Ammon's horn (tissue), 1 donor: ENCODE data around the gene FETUB.

ENCODE experiments used
- DNase-seq: peaks from one replicate; pipeline ENCODE4 v3.0.0-alpha.2; 2016; ENCODE audit warnings: low spot score

Gene FETUB, protein sequence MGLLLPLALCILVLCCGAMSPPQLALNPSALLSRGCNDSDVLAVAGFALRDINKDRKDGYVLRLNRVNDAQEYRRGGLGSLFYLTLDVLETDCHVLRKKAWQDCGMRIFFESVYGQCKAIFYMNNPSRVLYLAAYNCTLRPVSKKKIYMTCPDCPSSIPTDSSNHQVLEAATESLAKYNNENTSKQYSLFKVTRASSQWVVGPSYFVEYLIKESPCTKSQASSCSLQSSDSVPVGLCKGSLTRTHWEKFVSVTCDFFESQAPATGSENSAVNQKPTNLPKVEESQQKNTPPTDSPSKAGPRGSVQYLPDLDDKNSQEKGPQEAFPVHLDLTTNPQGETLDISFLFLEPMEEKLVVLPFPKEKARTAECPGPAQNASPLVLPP

DNA sequence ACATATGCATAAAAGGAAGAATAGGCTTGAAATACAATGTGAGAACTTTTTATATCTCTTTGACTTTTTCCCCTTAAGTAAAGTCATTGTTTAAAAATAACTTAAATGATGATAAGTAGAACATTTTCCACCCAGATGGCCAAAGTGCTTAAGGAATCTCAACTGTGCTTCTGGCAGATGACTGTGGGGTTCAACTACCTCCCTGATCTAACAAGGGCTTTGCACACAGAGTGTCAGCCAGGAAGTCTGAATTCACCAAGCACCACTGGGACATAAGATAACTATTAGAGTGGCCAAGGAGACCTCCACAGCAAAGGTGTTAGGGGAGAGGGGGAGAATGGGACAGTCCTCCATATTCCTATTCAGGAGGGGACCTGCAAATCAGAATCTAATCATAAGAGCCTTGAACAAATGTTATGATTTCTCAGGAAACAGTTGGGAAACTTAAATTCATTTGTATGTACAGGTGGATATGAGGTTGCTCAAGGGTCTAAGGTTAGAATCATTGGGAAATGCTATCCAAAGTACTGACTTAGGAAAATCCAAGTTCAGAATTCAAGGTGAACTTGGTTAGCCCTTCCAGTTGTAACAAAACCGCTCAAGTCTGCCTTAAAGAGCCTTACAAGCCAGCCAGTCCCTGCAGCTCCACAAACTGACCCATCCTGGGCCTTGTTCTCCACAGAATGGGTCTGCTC is at the start of gene FETUB:
Gene FETUB (plus strand): TSS at position 622 of the 695 bp plus-strand sequence. CDS start 62 bp downstream, at position 684.
- DNase-seq = no peak

DNA sequence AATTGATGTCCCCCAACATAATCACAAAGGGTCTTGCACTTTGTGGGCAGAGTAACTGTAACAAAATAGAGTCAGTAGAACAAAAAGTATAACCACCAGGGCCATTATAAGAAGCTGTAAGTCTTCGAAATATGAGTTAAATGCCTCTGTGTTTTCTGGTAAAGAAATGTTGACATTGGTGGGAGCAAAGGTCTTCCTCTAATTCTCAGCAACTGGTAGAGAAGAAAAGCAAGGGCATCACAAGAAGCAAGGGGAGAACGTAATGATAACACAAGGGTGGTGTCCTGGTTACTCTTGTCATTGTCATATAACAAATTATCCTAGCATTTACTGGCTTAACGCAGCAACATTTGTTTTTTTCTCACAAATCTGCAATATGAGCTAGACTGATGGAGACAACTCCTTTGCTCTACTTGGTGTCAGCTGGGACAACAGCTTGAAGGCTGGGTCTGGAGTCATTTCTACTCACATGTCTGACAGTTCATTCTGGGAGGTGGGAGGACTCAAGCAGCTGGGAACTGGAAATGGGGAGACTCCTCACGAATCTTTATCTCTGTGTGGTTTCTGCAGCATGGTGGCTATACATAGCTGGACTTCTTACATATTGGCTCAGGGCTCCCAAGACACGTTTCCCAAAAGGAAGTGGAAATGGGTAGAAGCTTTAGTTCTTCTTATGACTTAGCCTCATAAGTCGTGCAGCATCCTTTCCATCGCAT is 49.5 kb upstream of the FETUB start:
- no peak for DNase-seq

DNA sequence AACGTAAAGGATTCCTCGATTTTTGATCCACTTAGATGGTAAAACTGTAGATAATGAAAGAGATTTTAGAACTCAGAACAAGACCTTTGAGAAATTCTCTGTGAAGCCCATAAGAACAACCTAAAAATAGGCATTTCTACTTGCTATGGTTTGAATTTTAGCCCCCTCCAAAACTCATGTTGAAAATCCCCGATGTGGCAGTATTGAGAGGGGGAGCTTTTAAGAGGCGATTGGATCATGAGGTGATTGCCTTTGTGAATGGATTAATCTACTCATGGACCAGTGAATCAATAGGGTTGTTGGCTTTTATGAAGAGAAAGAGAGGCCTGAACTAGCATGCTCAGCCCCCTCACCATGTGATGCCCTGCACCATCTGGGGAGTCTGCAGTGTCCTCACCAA is 47.5 kb upstream of the FETUB start:
- no peak for DNase-seq

DNA sequence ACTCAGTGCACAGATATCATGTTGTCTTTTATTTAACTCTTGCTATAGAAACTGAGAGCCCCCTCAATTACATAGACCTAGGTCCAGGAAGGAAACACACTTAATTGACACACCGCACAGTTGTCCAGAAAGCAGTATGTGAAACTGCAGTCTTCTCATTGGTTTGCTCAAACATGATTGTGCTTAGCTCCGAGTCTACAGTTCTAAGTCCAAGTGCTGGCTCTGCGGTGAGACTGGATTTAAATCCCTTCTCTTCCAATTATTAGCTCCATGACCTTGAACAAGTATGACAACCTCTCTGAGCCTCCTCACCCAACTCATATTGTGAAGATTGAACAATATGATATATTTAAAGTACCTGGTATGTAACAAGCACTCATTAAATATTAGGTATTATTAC is 46.3 kb upstream of the FETUB start:
- no peak for DNase-seq

DNA sequence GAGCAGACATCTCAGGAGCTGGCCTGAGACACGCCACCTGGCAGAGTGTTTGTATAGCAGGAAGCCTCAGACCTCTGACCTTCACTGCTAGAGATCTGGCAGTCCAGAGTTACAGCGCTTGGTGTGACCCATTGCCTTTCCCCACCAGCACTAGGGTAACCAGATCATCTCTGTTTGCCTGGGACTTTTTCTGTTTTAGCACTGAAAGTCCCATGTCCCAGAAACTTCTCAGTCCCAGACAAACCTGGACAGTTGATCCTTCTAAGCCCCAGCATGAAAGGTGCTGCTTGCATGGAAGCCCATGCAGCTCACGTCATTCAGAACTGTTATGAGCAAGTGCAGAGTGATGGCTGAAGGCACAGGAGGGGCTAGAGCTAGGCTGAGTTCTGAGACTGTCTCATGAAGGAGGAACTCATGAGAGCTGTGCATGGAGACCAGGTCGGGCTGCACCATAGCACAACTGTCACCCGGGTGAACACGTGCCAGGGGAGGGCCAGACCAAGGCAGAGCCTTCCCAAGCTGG is 45.5 kb upstream of the FETUB start:
- DNase-seq = no peak

DNA sequence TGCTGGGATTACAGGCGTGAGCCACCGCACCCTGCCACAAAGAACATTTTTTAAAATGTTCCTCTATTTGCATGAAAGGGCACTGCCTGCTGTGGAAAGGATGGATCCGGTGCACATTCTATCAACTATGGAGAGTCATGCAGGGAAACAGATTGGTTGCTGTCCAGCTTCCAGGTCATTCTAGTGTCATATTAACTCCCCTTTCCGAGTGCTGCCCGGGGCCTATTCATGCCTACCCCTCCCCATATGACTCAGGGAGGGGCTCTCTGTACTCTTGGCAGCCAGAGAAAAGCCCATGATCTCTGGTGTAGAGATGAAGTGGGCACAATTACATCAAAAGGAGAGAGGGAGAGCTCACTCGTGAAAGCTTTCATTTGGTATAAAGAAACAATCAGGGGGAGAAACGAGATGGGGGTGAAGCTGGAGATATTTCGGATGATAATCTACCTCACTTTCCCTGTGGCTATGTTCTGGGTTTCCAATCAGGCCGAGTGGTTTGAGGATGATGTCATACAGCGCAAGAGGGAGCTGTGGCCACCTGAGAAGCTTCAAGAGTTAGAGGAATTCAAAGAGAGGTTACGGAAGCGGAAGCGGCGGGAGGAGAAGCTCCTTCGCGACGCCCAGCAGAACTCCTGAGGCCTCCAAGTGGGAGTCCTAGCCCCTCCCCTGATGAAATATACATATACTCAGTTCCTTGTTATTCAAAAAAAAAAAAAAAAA is 43.5 kb upstream of the FETUB start:
- DNase-seq = no peak

DNA sequence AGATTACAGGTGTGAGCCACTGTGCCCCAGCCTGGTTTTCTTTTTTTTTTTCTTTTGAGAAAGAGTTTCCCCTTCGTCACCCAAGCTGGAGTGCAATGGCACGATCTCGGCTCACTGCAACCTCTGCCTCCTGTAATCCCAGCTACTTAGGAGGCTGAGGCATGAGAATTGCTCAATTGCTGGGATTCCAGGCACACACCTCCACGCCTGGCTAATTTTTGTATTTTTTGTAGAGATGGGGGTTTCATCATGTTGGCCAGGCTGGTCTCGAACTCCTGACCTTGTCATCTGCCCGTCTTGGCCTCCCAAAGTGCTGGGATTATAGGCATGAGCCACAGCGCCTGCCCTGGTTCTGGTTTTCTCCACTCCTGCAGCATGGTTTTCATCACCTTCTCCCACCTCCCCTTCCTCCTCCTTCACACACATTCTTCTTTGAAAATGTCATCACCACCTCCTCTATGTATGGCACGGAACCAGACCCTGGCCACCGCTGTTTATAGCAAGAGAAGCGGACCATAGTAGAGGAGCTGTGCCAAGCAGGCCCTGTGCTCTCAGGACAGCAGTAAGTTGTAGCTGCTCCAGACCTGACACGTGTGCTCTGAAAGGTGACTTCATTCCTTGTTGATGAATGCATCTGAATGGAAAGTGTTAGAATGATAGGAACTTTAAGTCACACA is 42.0 kb upstream of the FETUB start:
- DNase-seq = no peak

DNA sequence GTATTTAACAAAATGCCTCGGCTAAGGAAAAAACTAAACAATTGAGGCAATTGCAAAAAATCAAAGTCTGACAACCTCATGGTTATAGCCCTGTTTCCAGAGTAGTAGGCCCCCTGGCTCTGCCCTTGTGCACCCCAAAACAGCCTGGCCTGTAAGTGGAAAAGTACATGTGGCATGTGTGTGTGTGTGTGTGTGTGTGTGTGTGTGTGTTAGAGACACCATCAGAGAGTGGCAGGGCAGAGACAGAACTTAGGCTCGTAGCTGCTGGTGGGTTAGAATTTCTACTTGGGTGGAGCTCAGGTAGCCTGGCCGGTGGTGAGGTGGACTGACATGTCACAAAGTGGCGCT is 41.4 kb upstream of the FETUB start:
- no peak for DNase-seq

DNA sequence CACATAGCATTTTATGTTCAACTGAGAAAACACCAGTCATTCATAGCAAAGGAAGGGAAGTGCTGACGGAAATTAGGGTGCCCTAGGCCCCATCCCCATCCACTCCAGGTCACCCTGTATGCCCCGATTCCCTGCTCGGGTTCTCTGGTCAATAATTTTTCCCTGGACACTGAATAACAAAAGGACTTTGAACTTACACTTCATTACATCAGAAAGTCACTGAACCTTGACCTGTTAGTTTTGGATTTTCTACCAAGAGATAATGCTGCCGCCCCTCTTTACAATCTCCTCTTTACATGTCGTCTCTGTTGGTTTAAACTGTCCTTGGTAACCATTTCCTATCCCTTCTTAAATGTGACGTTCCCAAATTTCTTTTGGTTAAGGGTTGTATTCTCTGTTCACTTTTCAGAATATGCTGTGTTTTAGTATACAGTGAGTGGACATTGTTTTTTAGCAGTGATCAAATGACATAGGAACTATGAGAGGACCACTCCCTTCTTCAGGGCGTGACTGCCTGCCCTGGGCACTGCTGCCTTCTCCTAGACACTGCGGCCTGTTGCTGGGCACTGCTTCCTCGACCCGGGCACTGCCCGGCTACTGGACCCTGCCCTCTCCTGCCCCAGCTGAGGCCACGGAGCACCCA is 40.9 kb upstream of the FETUB start:
- DNase-seq = no peak

DNA sequence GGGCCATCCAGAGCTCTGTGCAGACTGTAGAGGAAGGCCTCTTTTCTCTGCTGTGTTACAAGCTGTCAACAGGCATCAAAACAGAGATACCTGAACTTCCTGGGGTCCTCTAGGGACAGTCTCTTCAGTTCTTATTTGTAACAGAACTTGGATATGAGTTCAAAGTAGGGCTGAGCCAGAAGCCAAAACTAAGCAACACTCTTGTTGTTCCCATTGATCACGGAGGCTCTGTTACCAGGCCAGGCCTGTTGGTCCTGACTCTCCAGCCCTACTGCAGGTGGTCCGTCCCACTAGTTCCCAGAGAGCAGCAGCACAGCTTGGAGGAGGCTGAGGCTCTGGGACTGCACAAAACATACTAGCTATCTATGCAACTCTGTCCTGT is 40.4 kb upstream of the FETUB start:
- DNase-seq = no peak

DNA sequence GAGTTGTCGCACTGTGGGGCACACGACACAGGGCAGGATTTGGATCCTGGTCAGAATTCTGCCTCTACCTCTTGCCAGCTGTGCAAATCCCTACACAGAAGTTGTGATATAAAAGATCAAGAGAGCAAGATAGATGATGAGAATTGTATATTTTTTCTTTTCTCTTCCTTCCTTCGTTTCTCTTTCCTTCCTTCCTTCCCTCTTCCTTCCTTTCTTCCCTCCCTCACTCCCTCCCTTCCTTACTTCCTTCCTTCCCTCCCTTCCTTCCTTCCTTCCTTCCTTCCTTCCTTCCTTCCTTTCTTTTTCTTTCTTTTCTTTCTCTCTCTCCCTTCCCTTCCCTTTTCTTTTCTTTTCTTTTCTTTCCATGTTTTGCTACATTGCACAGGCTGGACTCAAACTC is 39.3 kb upstream of the FETUB start:
- DNase-seq = no peak

DNA sequence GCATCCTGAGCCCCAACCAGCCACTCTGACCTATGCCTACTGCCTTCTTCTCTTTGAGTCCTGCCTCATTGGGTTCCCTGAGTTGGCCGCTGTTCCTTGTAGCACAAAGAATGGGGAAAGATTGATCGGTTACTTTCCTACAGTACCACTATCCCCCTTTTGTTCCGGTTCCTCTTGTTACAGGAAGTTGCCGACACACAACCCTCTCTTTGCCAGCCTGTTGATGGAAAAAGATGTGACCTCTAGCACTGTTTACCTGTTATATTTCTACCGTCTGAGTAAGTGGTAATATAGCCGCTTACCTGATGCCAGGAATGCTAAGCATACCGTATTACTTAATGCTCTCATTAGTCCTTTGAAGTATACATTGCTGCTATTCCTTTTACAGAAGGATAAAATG is 37.0 kb upstream of the FETUB start:
- DNase-seq = no peak

DNA sequence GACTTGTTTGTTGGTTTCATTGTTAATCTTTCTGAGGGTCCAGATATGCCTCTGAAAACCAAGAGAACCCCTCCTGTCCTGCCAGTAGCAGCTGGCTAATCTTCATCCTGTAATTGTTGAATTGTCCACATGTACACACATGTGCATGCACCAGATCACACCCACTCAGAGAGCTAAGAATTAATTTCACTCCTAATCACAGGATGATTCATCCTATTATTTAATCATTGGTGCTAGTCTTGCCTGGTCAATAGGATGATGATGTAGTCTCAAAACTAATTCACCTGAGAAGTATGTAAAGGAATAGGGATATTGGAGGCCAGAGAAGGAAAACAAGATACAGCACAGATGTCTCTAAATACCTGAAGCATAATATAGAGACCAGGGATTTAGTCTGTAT is 35.1 kb upstream of the FETUB start:
- no peak for DNase-seq

DNA sequence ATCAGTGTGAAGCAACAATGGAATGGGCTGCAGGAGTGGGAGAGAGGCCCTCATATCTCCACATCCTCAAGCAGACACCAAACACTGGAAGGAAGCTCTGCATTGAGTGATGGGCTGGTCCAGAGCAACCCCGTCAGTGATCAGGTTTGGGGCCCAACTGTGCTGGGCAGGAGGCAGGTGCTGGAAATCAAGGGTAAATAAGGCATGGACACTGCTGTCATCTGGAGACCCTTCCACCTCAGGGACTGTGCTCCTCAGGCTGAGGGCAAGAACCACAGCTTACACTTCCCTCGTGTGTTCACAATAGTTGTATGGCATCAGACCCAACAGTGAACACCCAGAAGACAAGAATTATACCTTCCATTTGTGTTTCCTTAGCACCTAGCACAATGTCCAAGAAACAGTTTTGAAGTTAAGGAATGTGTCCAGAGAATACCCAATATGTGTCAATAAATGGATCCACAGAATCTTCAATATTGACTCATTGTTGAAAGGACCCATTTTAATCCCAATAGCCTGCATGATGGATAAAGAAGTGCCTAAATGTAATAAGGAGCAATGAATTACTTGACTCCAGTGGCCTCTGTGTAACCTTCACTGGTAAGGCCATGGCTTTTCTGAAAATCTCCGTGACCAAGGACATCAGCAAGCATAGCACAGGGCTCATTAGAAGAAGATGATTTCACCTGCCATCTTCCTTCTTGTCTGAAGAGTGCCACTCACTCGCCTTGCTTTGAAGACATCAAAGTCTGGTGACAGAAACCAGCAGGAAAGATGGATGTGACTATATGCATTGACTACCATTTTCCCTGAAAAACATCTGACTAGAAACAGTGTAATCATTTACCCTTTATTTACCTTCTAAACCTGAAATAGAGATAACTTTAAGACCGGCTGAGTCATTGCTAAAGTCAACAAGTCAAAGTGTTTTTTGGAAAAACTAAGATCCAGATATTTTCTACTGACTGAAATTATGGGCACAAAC is 34.3 kb upstream of the FETUB start:
- DNase-seq = no peak

DNA sequence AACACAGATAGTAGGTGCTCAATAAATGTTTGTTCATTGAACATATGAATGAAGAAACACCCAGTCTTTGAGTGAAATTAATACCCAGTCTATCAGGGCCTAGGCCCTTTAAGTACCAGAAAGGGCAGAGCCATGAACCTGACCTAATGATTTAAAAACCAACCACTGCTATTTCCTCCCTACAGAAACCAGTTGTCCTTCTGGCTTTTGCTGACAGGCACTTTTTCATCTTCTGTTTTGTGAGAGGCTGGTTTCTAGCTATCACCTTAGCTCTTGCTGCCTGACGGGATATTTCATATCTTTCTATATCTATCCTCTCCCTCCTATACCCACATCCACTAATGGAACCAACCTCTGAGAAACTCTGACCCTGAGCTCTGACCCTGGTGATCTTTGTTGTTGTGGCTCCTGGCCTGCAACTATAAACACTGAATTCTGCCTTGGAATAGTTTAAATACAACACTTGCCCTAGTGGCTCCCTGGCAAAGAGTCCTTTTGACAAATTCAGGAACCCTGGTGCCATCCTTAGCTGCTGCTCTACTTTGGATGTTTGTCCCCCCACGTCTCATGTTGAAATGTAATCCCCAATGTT is 31.5 kb upstream of the FETUB start:
- no peak for DNase-seq

DNA sequence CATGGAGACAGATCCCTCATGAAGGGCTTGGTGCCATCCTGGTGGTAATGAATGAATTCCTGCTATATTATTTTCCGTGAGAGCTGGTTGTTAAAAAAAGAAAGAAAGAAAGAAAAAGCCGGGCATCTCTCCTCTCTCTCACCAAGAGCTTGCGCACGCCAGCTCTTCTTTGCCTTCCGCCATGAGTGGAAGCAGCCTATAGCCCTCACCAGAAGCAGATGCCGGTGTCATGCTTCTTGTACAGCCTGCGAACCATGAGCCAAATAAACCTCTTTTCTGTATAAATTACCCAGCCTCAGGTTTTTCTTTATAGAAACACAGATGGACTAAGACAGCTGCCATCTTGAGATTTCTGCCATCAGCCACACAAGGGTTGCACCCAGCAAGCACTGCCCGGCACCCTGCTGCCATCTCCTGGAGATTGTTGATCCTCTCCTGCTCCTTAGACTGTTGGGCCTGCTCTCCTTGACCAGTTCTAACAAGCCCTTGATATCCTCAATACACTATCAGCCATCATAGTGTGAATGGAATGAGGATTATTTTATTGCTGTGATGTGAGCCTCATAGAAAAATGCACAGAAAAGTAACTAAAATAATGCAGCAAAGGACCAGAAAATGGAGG is 30.8 kb upstream of the FETUB start:
- no peak for DNase-seq

DNA sequence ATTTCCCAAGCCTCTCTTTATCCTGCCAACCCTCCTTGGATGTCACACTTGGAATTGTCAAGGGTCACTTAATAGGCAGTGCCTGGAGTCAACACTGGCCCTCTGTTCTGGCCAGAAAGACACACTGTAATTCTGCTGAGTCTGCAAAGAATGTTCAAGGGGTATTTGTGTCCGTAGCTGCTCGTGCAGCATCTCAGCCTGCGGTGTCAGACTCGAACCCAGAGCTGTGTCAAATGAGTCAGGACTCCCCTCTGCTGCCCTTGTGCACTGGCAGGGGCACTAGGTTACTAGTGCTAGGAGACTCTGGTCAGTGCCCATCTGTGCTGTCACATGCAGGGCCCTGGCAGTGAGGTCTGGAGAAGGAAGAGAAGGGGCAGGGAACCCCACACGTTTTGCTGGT is 28.1 kb upstream of the FETUB start:
- DNase-seq = no peak

DNA sequence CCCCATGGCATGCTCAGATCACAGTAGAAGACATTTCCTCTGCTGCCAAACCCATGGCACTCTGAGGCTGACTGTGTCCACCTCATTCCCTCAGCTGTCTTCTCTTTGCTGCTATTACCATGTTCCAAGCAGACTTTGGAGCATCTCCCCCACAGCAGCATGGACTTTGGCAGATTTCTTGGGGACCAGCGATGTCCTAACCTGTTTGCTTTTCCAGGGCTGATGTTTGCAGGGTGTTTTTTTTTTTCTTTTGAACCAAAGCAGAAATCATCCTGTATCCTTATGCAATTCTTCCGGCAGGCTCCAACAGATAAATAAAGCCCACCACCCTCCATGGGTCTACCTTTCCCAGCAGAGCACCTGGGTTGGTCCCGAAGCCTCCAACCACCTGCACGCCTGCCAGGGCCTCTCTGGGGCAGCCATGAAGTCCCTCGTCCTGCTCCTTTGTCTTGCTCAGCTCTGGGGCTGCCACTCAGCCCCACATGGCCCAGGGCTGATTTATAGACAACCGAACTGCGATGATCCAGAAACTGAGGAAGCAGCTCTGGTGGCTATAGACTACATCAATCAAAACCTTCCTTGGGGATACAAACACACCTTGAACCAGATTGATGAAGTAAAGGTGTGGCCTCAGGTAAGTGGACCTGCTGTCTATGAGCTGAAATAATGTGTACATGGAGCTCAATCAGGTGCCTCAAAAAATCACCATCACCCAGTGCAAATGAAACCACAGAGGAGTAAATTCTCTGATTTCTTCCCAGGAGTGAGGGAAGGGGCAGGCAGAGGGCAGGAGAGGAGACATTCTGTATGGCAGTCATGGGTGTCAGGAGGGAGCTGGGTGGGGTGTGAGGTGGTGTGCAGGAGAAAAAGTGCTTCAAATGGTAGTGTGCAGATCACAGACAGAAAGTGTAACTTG is 27.2 kb upstream of the FETUB start, which contains the start of gene AHSG:
Gene AHSG (plus strand): TSS at position 340 of the 916 bp plus-strand sequence. CDS start 82 bp downstream, at position 422.
- no peak for DNase-seq
